ENCODE measurements around the gene ABCA5.
A peak's percentile ranks its signal among the peaks of the same experiment; 100 is the strongest.

ABCA5 gene, protein sequence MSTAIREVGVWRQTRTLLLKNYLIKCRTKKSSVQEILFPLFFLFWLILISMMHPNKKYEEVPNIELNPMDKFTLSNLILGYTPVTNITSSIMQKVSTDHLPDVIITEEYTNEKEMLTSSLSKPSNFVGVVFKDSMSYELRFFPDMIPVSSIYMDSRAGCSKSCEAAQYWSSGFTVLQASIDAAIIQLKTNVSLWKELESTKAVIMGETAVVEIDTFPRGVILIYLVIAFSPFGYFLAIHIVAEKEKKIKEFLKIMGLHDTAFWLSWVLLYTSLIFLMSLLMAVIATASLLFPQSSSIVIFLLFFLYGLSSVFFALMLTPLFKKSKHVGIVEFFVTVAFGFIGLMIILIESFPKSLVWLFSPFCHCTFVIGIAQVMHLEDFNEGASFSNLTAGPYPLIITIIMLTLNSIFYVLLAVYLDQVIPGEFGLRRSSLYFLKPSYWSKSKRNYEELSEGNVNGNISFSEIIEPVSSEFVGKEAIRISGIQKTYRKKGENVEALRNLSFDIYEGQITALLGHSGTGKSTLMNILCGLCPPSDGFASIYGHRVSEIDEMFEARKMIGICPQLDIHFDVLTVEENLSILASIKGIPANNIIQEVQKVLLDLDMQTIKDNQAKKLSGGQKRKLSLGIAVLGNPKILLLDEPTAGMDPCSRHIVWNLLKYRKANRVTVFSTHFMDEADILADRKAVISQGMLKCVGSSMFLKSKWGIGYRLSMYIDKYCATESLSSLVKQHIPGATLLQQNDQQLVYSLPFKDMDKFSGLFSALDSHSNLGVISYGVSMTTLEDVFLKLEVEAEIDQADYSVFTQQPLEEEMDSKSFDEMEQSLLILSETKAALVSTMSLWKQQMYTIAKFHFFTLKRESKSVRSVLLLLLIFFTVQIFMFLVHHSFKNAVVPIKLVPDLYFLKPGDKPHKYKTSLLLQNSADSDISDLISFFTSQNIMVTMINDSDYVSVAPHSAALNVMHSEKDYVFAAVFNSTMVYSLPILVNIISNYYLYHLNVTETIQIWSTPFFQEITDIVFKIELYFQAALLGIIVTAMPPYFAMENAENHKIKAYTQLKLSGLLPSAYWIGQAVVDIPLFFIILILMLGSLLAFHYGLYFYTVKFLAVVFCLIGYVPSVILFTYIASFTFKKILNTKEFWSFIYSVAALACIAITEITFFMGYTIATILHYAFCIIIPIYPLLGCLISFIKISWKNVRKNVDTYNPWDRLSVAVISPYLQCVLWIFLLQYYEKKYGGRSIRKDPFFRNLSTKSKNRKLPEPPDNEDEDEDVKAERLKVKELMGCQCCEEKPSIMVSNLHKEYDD (N-terminal part only)

GRCh38 chr17:69327060-69327831, at the start of gene ABCA5:
Gene ABCA5, minus strand, starts transcription at chr17:69327133. Its CDS starts 12,718 bp downstream, at chr17:69314415.
- DNase-seq: peak in 57 of 58 donors; percentile 15 to 90 (median 69)

GRCh38 chr17:69375229-69375628, 48.3 kb upstream of the ABCA5 start:
- DNase-seq: no peak

- no peak for DNase-seq
These were observed 46.1 kb upstream of the ABCA5 start for GRCh38 chr17:69373069-69373468.

DNA sequence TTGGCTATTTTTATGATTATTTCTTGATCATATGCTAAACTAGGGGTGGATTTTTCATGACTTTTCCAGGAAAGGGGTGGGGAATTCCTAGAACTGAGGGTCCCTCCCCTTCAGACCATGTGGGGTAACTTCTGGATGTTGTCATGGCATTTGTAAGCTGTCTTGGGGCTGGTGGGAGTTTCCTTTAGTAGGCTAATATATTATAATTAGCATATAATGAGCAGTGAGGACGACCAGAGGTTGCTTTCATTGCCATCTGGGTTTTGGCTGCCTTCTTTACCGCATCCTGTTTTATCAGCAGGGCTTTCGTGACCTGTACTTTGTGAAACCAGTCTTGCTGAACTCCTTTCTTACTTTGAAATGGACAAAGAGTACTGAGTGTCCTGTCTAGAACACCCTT, 40.4 kb upstream of the ABCA5 start:
- DNase-seq: no peak

DNA sequence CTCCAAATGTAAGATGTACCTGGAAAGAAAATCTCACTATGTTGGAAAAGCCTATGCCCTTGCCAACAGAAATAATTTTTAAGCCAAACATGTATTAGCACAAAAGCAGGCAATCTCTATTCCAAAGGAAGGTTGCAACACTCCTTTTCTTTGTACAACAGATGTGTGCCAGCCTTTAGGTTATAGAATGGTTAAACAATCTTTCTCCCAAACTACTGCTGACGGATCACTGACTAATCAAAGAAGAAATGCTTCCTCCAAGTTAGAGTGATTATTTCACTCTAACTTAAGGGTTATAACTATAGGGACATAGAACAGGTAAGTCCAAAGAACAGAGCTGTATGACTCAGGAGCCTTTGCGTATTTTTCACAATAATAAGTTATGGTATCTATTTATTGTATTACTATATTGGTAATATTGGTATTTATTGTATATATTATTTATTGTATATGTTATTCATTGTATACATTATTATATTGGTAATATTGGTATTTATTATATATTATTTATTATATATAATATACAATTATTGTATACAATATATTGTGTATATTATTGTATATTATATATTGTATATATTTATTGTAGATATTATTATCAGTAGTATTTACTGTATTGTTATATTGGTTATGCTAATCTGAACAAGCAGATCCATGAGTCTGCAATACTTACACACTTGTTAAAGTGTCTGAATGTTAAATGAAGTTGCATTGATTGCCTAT, 36.7 kb upstream of the ABCA5 start:
- DNase-seq: no peak

DNA sequence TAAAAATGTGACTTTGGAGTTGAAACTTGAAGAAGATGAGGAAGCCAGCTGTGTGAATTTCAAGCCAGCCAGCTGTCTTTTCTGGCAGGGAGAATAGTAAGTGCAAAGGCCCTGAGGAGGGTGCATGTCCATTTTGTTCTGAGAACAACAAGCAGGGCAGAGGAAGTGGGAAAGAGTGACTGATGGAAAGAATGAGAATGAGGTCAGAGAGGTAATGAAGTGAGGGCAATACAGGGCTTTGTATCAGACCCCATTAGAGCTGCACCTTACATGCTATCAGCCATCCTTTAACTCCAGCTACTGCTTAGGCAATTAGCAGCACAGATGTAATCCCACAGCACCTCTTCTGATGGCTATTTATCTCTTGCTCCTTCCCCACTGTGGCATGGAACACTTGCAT, 34.2 kb upstream of the ABCA5 start:
- DNase-seq: no peak

- DNase-seq: no peak
These were observed 32.0 kb upstream of the ABCA5 start for GRCh38 chr17:69358688-69359596.

GRCh38 chr17:69357701-69358100, 30.8 kb upstream of the ABCA5 start:
- DNase-seq: no peak

DNA sequence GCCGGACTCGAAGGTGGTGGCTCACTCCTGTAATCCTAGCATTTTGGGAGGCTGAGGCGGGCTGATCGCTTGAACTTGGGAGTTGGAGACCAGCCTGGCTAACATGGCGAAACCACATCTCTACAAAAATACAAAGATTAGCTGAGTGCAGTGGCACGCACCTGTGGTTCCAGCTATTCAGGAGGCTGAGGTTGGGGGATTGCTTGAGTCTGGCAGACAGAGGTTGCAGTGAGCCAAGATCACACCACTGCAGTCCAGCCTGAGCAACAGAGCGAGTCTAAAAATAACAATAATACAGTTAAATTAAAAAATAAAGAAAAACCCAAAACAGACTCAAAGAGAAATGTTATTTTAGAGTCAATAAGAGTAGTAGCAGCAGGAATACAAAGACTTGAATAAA, 29.7 kb upstream of the ABCA5 start:
- DNase-seq: no peak

DNA sequence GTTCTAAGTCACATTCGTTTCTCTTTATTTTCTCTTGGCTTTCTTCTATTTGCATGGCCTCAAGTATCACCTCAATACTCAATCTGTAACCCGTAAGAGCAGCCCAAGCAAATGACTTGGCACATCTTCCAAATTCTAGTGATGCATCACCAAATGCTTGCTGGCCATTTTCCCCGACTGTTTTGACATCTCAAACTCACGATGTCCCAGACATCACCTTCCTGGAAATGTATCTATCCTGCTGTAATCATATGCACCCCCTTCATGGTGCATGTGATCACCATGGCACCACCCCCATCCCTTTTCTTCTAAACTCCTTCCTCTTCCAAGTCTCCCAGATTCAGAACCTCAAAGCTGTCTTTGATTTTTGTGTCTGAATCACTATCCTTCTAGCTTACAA, 24.0 kb upstream of the ABCA5 start:
- no peak for DNase-seq

GRCh38 chr17:69348429-69348828, 21.5 kb upstream of the ABCA5 start:
- DNase-seq: no peak

- no peak for DNase-seq
These were observed 19.8 kb upstream of the ABCA5 start for GRCh38 chr17:69346766-69347165.

DNA sequence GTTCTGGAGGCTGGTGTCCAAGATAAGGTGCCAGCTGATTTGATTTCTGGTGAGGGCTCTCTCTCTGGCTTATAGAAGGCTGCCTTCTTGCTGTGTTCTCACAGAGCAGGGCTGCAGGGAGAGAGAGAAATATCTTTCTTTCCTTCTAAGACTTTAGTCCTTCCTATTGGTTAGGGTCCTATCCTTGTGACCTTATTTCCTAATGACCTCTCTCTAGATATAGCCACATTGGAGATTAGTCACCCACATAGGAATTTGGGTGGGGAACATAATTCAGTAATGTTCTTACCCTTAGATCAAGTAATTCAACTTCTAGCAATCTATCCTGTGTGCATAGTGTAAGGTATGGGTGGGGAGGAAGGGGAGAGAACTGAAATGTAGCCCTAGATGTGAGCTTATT, 18.0 kb upstream of the ABCA5 start:
- no peak for DNase-seq

DNA sequence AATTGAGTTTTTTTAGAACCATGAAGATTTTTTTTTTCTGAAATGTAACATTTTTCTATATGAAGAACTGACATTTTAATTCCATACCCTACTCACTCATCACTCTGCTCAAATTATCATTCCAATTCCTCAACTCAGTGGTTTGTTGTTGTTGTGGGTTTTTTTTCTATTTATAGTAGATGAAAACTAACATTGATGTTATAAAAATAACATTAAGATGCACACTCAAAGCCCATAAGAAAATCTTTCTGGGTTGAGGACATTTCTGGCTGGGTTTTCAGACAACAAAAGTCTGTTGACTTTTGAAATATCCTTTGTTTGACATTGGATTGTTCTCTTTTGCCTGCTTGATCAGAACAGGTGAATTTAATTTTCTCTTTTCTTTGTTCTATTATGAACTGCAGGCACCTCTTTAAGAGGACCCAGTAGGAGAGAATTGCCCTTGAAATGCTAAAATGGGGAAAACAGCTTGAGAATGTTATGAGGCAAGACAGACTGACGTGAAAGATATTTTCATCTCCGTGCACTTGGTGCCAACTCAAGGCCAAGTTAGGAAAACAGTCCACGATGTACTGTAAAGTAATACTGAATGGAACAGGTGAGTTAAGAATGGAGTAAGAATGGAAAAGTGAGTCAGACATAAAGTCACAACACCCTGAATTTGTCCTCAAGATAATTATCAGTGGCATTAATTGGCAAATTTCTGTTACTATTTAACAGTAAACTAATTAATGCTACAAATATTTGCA, 16.1 kb upstream of the ABCA5 start:
- DNase-seq: no peak

DNA sequence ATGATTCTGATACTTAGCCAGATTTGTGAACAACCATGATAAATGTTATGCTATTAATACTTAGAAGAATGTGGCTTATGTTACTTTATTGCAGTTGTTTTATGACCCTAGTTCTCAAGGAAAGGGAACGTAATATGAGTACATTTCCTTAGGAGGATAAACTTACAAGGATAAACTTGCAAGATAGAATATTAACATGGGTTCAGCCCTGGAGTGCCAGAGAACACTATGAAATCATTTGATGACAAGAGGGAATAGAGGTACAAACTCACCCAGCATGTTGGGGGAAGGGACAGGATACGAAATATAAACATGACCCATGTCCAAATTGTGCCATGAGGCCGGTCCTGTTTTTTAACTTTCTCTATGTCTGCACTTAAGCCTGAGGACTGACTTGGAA, 13.0 kb upstream of the ABCA5 start:
- no peak for DNase-seq

GRCh38 chr17:69336996-69337395, 10.1 kb upstream of the ABCA5 start:
- DNase-seq: no peak

- no peak for DNase-seq
These were observed 9.6 kb upstream of the ABCA5 start for GRCh38 chr17:69336580-69336979.

- DNase-seq: no peak
These were observed 8.1 kb upstream of the ABCA5 start for GRCh38 chr17:69335058-69335457.

All from anterior cingulate cortex (tissue), 58 donors.